HepG2 (cell line): ENCODE measurements around the gene SLC25A1. TPM values are rescaled to one million over a fixed set of nuclear protein-coding genes. Genes with fewer than 3 reads are reported as not detected.

ENCODE experiments used
- ATAC-seq: fragments of 200-7000 bp; cut with Tn5 transposase; 3 replicates; pipeline ENCODE4 v1.9.1; 2020; ENCODE audit warnings: mild to moderate bottlenecking, moderate library complexity
- BruUV-seq: library from RNA; stranded (reverse); fragments of 400-500 nt; replicated peaks from 2 replicates; lab custom pipeline; 2021; lab: Mats Ljungman, UMichigan
- CTCF ChIA-PET: fragments of 300-600 bp; formaldehyde crosslinking; extraction: SDS; loops from one replicate; lab custom pipeline; 2021; ENCODE audit warnings: low total read pairs, inconsistent platforms, low intra/inter-chr PET ratio; lab: Yijun Ruan, JAX
- POLR2A ChIA-PET: fragments of 350-600 bp; sonication (Branson Sonifier 250); formaldehyde crosslinking; loops from one replicate; lab custom pipeline; 2020; ENCODE audit warnings: antibody characterized with exemption, inconsistent platforms; lab: Yijun Ruan, JAX
- DNase-seq: peaks from one replicate; pipeline ENCODE4 v3.0.0-alpha.2; 2015; ENCODE audit warnings: low spot score
- FAIRE-seq: peaks from 3 replicates; lab custom pipeline; 2011; peaks lifted over from hg19 to GRCh38; lab: Jason Lieb, UNC
- H2AFZ ChIP-seq: one replicate; pipeline ENCODE4 v1.6.1; 2011; ENCODE audit warnings: low read length, inconsistent platforms
- H3K27ac ChIP-seq: fragments of 300-600 bp; 3 replicates; pipeline ENCODE4 v1.8.0; 2011; ENCODE audit warnings: mixed run types, mild to moderate bottlenecking, mixed read lengths, low read length, inconsistent platforms; ENCODE audit not compliant: insufficient read depth; ENCODE audit errors: extremely low read length
- H3K27me3 ChIP-seq, 2 experiments: fragments of 200-600 bp in 1 of 2; 2 replicates in 1 of 2; 3 replicates in 1 of 2; pipeline versions ENCODE4 v1.6.0 to v1.8.0; 2011; ENCODE audit warnings: low read length in 2 of 2, mild to moderate bottlenecking in 2 of 2, moderate library complexity in 2 of 2, inconsistent platforms in 1 of 2; ENCODE audit not compliant: insufficient read depth in 2 of 2, control insufficient read depth in 1 of 2
- H3K36me3 ChIP-seq, 2 experiments: fragments of 200-600 bp in 1 of 2; replicated peaks in 1 of 2; 2 replicates in 1 of 2; 3 replicates in 1 of 2; pipeline versions ENCODE4 v1.5.1 to v1.8.0; 2011; ENCODE audit warnings: low read length in 2 of 2, inconsistent platforms in 1 of 2; ENCODE audit not compliant: insufficient read depth in 2 of 2, control insufficient read depth in 1 of 2
- H3K4me1 ChIP-seq: 2 replicates; pipeline ENCODE4 v1.5.1; 2012; ENCODE audit warnings: low read length, inconsistent platforms; ENCODE audit not compliant: insufficient read depth
- H3K4me2 ChIP-seq: 2 replicates; pipeline ENCODE4 v1.6.0; 2011; ENCODE audit warnings: low read depth, low read length, inconsistent platforms
- H3K4me3 ChIP-seq, 3 experiments: fragments of 200-600 bp in 1 of 3; sonication (generic), shearing (Covaris generic) in 1 of 3; replicated peaks in 1 of 3; 2 replicates each; pipeline ENCODE4 v1.5.1; 2011 to 2016; ENCODE audit warnings: low read length in 3 of 3, inconsistent platforms in 2 of 3, low read depth in 2 of 3, mild to moderate bottlenecking in 2 of 3, control low read depth in 1 of 3, mixed read lengths in 1 of 3; ENCODE audit not compliant: insufficient read depth in 1 of 3
- H3K79me2 ChIP-seq: one replicate; pipeline ENCODE4 v1.6.1; 2011; ENCODE audit warnings: low read length, inconsistent platforms; ENCODE audit not compliant: insufficient read depth
- H3K9ac ChIP-seq: 2 replicates; pipeline ENCODE4 v1.6.0; 2011; ENCODE audit warnings: mild to moderate bottlenecking, low read depth, low read length, inconsistent platforms; ENCODE audit not compliant: insufficient read depth
- H3K9me3 ChIP-seq: 2 replicates; pipeline ENCODE4 v1.5.1; 2012; ENCODE audit warnings: mild to moderate bottlenecking, low read length
- H4K20me1 ChIP-seq: 2 replicates; pipeline ENCODE4 v1.6.0; 2011; ENCODE audit warnings: inconsistent platforms, mild to moderate bottlenecking, low read length, moderate library complexity; ENCODE audit not compliant: insufficient read depth
- ADNP ChIP-seq: sonication (generic); formaldehyde crosslinking; IDR thresholded peaks from 2 replicates; pipeline ENCODE4 v1.4.0; 2020; ENCODE audit warnings: missing genetic modification reagents
- HDAC1 ChIP-seq: sonication (generic); formaldehyde crosslinking; IDR thresholded peaks from 2 replicates; pipeline ENCODE4 v1.5.1; 2020; ENCODE audit warnings: mild to moderate bottlenecking, missing genetic modification reagents
- NCOA5 ChIP-seq: sonication (generic); formaldehyde crosslinking; IDR thresholded peaks from 2 replicates; pipeline ENCODE4 v1.4.0; 2020; ENCODE audit warnings: missing genetic modification reagents
- NFE2L1 ChIP-seq: sonication (generic); formaldehyde crosslinking; IDR thresholded peaks from 2 replicates; pipeline ENCODE4 v1.4.0; 2020; ENCODE audit warnings: missing genetic modification reagents, mild to moderate bottlenecking, borderline replicate concordance
- PPARG ChIP-seq: conservative IDR thresholded peaks from 2 replicates; pipeline ENCODE4 v1.6.1; 2016; ENCODE audit warnings: missing biosample characterization, missing genetic modification reagents
- RFX5 ChIP-seq: IDR thresholded peaks from 2 replicates; pipeline ENCODE4 v1.6.1; 2011; ENCODE audit warnings: low read depth, low read length, improper control_type of control experiment
- SALL1 ChIP-seq: sonication (generic); formaldehyde crosslinking; IDR thresholded peaks from 2 replicates; pipeline ENCODE4 v1.8.0; 2022; ENCODE audit warnings: mild to moderate bottlenecking, missing genetic modification reagents
- ZMAT3 ChIP-seq: sonication (generic); formaldehyde crosslinking; conservative IDR thresholded peaks from 2 replicates; pipeline ENCODE4 v1.7.0; 2021; ENCODE audit warnings: missing genetic modification reagents
- ZNF660 ChIP-seq: sonication (generic); formaldehyde crosslinking; IDR thresholded peaks from 2 replicates; pipeline ENCODE4 v1.5.1; 2020; ENCODE audit warnings: mild to moderate bottlenecking, low read depth, missing genetic modification reagents, borderline replicate concordance
- ZNF709 ChIP-seq: sonication (generic); formaldehyde crosslinking; IDR thresholded peaks from 2 replicates; pipeline ENCODE4 v1.5.0; 2020; ENCODE audit warnings: mild to moderate bottlenecking, missing genetic modification reagents
- ZNF841 ChIP-seq: sonication (generic); formaldehyde crosslinking; IDR thresholded peaks from 2 replicates; pipeline ENCODE4 v1.8.1; 2023; ENCODE audit warnings: missing genetic modification reagents, borderline replicate concordance
- WGBS: methylation state at CpG from one replicate; pipeline ENCODE4 v1.1.6; 2017; ENCODE audit warnings: low lambda C conversion rate; 5-methylcytosine and 5-hydroxymethylcytosine counted together
- in situ Hi-C: cut with HindIII; loops from 2 replicates; pipeline ENCODE4 v1.10.0; 2017; ENCODE audit warnings: low pct_unique_long_range_greater_than_20kb; ENCODE audit not compliant: extremely low pct_ligation_motif_present
- intact Hi-C: fragments of 100-400 bp; cut with micrococcal nuclease; formaldehyde crosslinking; loops from one replicate; pipeline ENCODE4 v1.10.0; 2022; ENCODE audit not compliant: unreplicated experiment
- polyA plus RNA-seq, 8 experiments: library from polyadenylated mRNA; depleted of rRNA in 3 of 8; stranded (reverse) in 7 of 8; unstranded in 1 of 8; fragments of >200 nt; fragmentation: Illumina TruSeq in 4 of 8; extraction: Trizol in 4 of 8; gene quantifications; 2 replicates each; pipeline versions ENCODE4 v1.2.1 to v1.2.3, GENCODE V29; 2011 to 2016; ENCODE audit warnings: low read depth in 4 of 8, missing spikeins in 1 of 8, mixed read lengths in 1 of 8; ENCODE audit not compliant: insufficient read depth in 1 of 8
- total RNA-seq, 5 experiments: library from RNA; depleted of rRNA; stranded (reverse); fragments of >200 nt; fragmentation: Illumina TruSeq; extraction: Trizol; gene quantifications; 2 replicates each; pipeline ENCODE4 v1.2.3, GENCODE V29; 2016; ENCODE audit warnings: low read depth in 1 of 5
- TF ChIP-seq, protein P1 (sequence below): conservative IDR thresholded peaks from 2 replicates; pipeline ENCODE4 v1.6.1; 2018; ENCODE audit warnings: missing genetic modification reagents
- TF ChIP-seq, protein P2 (sequence below): sonication (generic); formaldehyde crosslinking; IDR thresholded peaks from 2 replicates; pipeline ENCODE4 v1.4.0; 2020; ENCODE audit warnings: missing genetic modification reagents

SLC25A1 gene
- total and polyA plus RNA-seq, 2 of the 13 experiments (the other 11 are each of a cell fraction or from before 2014, with no cell fraction given) = 49.4 to 161 TPM

DNA sequence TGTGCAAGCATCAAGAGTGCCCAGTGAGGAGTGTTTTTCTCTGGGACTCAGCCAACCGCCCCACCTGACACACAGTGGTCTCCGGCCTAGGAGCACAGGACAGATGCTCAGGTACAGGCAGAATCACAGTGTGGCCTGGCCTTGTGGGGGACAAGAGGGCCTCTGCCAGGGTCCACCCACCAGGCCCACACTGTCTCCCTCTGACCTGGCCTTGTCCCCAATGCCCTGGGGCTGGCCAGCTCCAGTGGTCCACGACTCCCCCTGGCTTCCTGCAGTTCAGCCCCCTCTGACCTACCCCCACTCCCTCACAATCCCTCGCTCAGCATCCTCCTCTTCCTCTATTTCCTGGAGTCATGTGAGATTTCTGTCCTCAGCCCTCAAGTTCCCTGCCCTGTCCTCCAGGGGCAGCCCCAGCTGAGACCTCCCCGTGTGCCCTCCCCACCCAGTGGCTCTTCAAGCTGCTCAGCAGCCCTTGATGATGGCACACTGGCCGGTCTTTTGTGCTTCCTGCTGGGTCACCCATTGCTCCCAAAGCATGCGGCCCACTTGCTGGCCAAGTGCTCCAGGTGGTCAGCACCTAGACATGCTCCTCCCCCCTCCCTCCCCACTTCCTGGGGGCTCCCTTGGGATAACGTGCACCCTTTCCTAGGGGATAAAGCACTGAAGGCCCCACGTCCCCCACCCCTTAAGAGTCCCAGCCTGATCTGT lies 45.7 kb downstream of the SLC25A1 start:
- no peak for ATAC-seq
- H3K36me3 ChIP-seq = peaks cover 13 to 37% of the 10 kb centered on the region in 2 experiments; a peak in 4 of 5 replicates
- H3K4me1 ChIP-seq = no peaks in the 10 kb centered on the region
- POLR2A ChIA-PET = no interaction called here
- 85% methylated on average over 7 of the region's 9 CpGs for WGBS
- in situ Hi-C loops = no loop called here
- intact Hi-C loops = no loop called here
- DNase-seq = no peak
- CTCF ChIA-PET = no interaction called here
- H3K27me3 ChIP-seq = peaks cover 0 to 10% of the 10 kb centered on the region in 2 experiments; a peak in 2 of 5 replicates
- H4K20me1 ChIP-seq = no peaks in the 10 kb centered on the region
- BruUV-seq = no TSS peak
- H3K9me3 ChIP-seq = no peaks in the 10 kb centered on the region
- no peak overlapping the region for H3K4me2 ChIP-seq
- no peak overlapping the region for H2AFZ ChIP-seq
- H3K79me2 ChIP-seq = no peaks in the 10 kb centered on the region
- H3K9ac ChIP-seq = no peak overlapping the region
- TF ChIP-seq PPARG (CRISPR knock-in tag) = no peak
- no peak for TF ChIP-seq ZNF660 (CRISPR knock-in tag)
- no peak for TF ChIP-seq RFX5
- no peak for TF ChIP-seq NCOA5 (CRISPR knock-in tag)
- TF ChIP-seq ADNP (CRISPR knock-in tag) = no peak
- no peak for TF ChIP-seq HDAC1 (CRISPR knock-in tag)
- H3K4me3 ChIP-seq = no peak overlapping the region
- no peak for FAIRE-seq
- no peak overlapping the region for H3K27ac ChIP-seq

DNA sequence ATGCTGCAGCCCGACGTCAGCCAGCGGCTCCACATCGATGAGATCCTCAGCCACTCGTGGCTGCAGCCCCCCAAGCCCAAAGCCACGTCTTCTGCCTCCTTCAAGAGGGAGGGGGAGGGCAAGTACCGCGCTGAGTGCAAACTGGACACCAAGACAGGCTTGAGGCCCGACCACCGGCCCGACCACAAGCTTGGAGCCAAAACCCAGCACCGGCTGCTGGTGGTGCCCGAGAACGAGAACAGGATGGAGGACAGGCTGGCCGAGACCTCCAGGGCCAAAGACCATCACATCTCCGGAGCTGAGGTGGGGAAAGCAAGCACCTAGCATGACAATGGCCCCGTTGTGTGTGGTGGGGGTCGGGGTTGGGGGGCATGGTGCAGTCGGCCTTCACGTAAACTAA lies 46.4 kb downstream of the SLC25A1 start:
- no peaks in the 10 kb centered on the region for H3K4me1 ChIP-seq
- no peak for TF ChIP-seq NFE2L1
- no peak for TF ChIP-seq ZNF841 (CRISPR knock-in tag)
- TF ChIP-seq ZMAT3 (CRISPR knock-in tag) = no peak
- no peak for TF ChIP-seq ZNF709
- no peak for TF ChIP-seq SALL1 (CRISPR knock-in tag)
- TF ChIP-seq, protein P1, sequence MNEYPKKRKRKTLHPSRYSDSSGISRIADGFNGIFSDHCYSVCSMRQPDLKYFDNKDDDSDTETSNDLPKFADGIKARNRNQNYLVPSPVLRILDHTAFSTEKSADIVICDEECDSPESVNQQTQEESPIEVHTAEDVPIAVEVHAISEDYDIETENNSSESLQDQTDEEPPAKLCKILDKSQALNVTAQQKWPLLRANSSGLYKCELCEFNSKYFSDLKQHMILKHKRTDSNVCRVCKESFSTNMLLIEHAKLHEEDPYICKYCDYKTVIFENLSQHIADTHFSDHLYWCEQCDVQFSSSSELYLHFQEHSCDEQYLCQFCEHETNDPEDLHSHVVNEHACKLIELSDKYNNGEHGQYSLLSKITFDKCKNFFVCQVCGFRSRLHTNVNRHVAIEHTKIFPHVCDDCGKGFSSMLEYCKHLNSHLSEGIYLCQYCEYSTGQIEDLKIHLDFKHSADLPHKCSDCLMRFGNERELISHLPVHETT (CRISPR knock-in tag) = no peak
- TF ChIP-seq, protein P2, sequence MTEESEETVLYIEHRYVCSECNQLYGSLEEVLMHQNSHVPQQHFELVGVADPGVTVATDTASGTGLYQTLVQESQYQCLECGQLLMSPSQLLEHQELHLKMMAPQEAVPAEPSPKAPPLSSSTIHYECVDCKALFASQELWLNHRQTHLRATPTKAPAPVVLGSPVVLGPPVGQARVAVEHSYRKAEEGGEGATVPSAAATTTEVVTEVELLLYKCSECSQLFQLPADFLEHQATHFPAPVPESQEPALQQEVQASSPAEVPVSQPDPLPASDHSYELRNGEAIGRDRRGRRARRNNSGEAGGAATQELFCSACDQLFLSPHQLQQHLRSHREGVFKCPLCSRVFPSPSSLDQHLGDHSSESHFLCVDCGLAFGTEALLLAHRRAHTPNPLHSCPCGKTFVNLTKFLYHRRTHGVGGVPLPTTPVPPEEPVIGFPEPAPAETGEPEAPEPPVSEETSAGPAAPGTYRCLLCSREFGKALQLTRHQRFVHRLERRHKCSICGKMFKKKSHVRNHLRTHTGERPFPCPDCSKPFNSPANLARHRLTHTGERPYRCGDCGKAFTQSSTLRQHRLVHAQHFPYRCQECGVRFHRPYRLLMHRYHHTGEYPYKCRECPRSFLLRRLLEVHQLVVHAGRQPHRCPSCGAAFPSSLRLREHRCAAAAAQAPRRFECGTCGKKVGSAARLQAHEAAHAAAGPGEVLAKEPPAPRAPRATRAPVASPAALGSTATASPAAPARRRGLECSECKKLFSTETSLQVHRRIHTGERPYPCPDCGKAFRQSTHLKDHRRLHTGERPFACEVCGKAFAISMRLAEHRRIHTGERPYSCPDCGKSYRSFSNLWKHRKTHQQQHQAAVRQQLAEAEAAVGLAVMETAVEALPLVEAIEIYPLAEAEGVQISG (CRISPR knock-in tag) = no peak

More for the DNA sequence above, 46.4 kb downstream of the SLC25A1 start:
- ATAC-seq (no peak), DNase-seq (no peak), FAIRE-seq (no peak)
- H3K4me3 ChIP-seq = no peak overlapping the region
- H4K20me1 ChIP-seq = no peaks in the 10 kb centered on the region
- H3K27ac ChIP-seq = no peak overlapping the region
- no peak overlapping the region for H3K9ac ChIP-seq
- no peaks in the 10 kb centered on the region for H3K9me3 ChIP-seq
- H3K36me3 ChIP-seq = peaks cover 9 to 30% of the 10 kb centered on the region in 2 experiments; a peak in 4 of 5 replicates
- BruUV-seq = no TSS peak
- 95% methylated on average over 13 of the region's 20 CpGs for WGBS
- no peak overlapping the region for H2AFZ ChIP-seq
- ChIA-PET CTCF (no interaction called here), POLR2A (no interaction called here)
- in situ Hi-C loops (no loop called here), intact Hi-C loops (no loop called here)
- H3K27me3 ChIP-seq = peaks cover 2 to 17% of the 10 kb centered on the region in 2 experiments; a peak in 3 of 5 replicates
- no peaks in the 10 kb centered on the region for H3K79me2 ChIP-seq
- no peak overlapping the region for H3K4me2 ChIP-seq
